Activated T-cell treated with anti-CD3 and anti-CD28 coated beads, Interleukin-2, amount 50 U/mL, for 4 hours (primary cell): Measurements from ENCODE around the gene SRGAP1. TPM values are rescaled to one million over a fixed set of nuclear protein-coding genes. Genes with fewer than 3 reads are reported as not detected.

Experiments used
- ATAC-seq, 2 donors: fragments of 200-7000 bp; cut with Tn5 transposase; one replicate each; pipeline ENCODE4 v1.10.0; 2021
- DNase-seq: peaks from one replicate; pipeline ENCODE4 v3.0.0-alpha.2; 2020
- H3K27me3 Mint-ChIP-seq: one replicate; pipeline ENCODE4 v1.8.0; 2021; ENCODE audit warnings: low read depth, mixed read lengths
- H3K36me3 Mint-ChIP-seq: one replicate; pipeline ENCODE4 v1.8.0; 2022; ENCODE audit warnings: mixed read lengths; ENCODE audit not compliant: insufficient read depth
- H3K4me1 Mint-ChIP-seq: one replicate; pipeline ENCODE4 v1.8.0; 2021; ENCODE audit warnings: low read depth, mixed read lengths
- H3K4me3 Mint-ChIP-seq: one replicate; pipeline ENCODE4 v1.8.0; 2021; ENCODE audit warnings: mild to moderate bottlenecking, moderate library complexity, mixed read lengths
- H3K9me3 Mint-ChIP-seq: one replicate; pipeline ENCODE4 v1.8.0; 2021; ENCODE audit warnings: mixed read lengths
- total RNA-seq, 3 donors: library from RNA; stranded (reverse); gene quantifications; one replicate each; pipeline ENCODE4 v1.2.1, GENCODE V29; 2021

The SRGAP1 gene
- total RNA-seq, 3 donors from 2014 or later: 0.27 to 0.74 (median 0.33) TPM

- ATAC-seq: no peak
- Mint-ChIP-seq H3K9me3 (no peaks in the 10 kb centered on the region), H3K27me3 (peaks cover 3% of the 10 kb centered on the region), H3K4me3 (no peak overlapping the region), H3K4me1 (no peaks in the 10 kb centered on the region), H3K36me3 (no peaks in the 10 kb centered on the region)
- DNase-seq: no peak
These were observed 73.0 kb downstream of the SRGAP1 start for GRCh38 chr12:63917477-63917862.

- DNase-seq (no peak), ATAC-seq (no peak)
- Mint-ChIP-seq H3K36me3 (no peaks in the 10 kb centered on the region), H3K27me3 (peaks cover 3% of the 10 kb centered on the region), H3K4me1 (no peaks in the 10 kb centered on the region), H3K9me3 (no peaks in the 10 kb centered on the region), H3K4me3 (no peak overlapping the region)
These were observed 73.6 kb downstream of the SRGAP1 start for GRCh38 chr12:63917864-63918799.

- Mint-ChIP-seq H3K9me3 (no peaks in the 10 kb centered on the region), H3K27me3 (peaks cover 3% of the 10 kb centered on the region), H3K36me3 (no peaks in the 10 kb centered on the region), H3K4me1 (no peaks in the 10 kb centered on the region), H3K4me3 (no peak overlapping the region)
- DNase-seq: no peak
- no peak for ATAC-seq
These were observed 74.3 kb downstream of the SRGAP1 start for GRCh38 chr12:63918800-63919300.

- Mint-ChIP-seq H3K4me3 (no peak overlapping the region), H3K9me3 (no peaks in the 10 kb centered on the region), H3K36me3 (no peaks in the 10 kb centered on the region), H3K4me1 (no peaks in the 10 kb centered on the region), H3K27me3 (peaks cover 3% of the 10 kb centered on the region)
- DNase-seq: no peak
- no peak for ATAC-seq
These were observed 75.3 kb downstream of the SRGAP1 start for GRCh38 chr12:63919756-63920155.

- H3K4me1 Mint-ChIP-seq: no peaks in the 10 kb centered on the region
- no peaks in the 10 kb centered on the region for H3K9me3 Mint-ChIP-seq
- peaks cover 3% of the 10 kb centered on the region for H3K27me3 Mint-ChIP-seq
- no peak overlapping the region for H3K4me3 Mint-ChIP-seq
- DNase-seq (no peak), ATAC-seq (no peak)
- no peaks in the 10 kb centered on the region for H3K36me3 Mint-ChIP-seq
These were observed 76.7 kb downstream of the SRGAP1 start for GRCh38 chr12:63921157-63921556.

GRCh38 chr12:63922474-63922873 is 78.0 kb downstream of the SRGAP1 start:
- Mint-ChIP-seq H3K4me3 (no peak overlapping the region), H3K4me1 (no peaks in the 10 kb centered on the region), H3K36me3 (no peaks in the 10 kb centered on the region), H3K9me3 (no peaks in the 10 kb centered on the region), H3K27me3 (no peaks in the 10 kb centered on the region)
- ATAC-seq (no peak), DNase-seq (no peak)

- H3K9me3 Mint-ChIP-seq: no peaks in the 10 kb centered on the region
- ATAC-seq (no peak), DNase-seq (no peak)
- H3K36me3 Mint-ChIP-seq: no peaks in the 10 kb centered on the region
- no peaks in the 10 kb centered on the region for H3K27me3 Mint-ChIP-seq
- no peak overlapping the region for H3K4me3 Mint-ChIP-seq
- no peaks in the 10 kb centered on the region for H3K4me1 Mint-ChIP-seq
These were observed 80.3 kb downstream of the SRGAP1 start for GRCh38 chr12:63924781-63925180.

GRCh38 chr12:63927511-63927910 is 83.0 kb downstream of the SRGAP1 start:
- no peak for ATAC-seq
- H3K9me3 Mint-ChIP-seq: no peaks in the 10 kb centered on the region
- no peak for DNase-seq
- no peaks in the 10 kb centered on the region for H3K27me3 Mint-ChIP-seq
- H3K36me3 Mint-ChIP-seq: no peaks in the 10 kb centered on the region
- no peak overlapping the region for H3K4me3 Mint-ChIP-seq
- H3K4me1 Mint-ChIP-seq: no peaks in the 10 kb centered on the region

GRCh38 chr12:63928305-63928704 is 83.8 kb downstream of the SRGAP1 start:
- no peak overlapping the region for H3K4me3 Mint-ChIP-seq
- H3K27me3 Mint-ChIP-seq: no peaks in the 10 kb centered on the region
- DNase-seq (no peak), ATAC-seq (no peak)
- H3K36me3 Mint-ChIP-seq: no peaks in the 10 kb centered on the region
- H3K9me3 Mint-ChIP-seq: no peaks in the 10 kb centered on the region
- H3K4me1 Mint-ChIP-seq: no peaks in the 10 kb centered on the region

- no peaks in the 10 kb centered on the region for H3K9me3 Mint-ChIP-seq
These were observed 84.9 kb downstream of the SRGAP1 start for GRCh38 chr12:63929426-63929825.

GRCh38 chr12:63930971-63931370 is 86.5 kb downstream of the SRGAP1 start:
- no peak overlapping the region for H3K4me3 Mint-ChIP-seq
- H3K36me3 Mint-ChIP-seq: no peaks in the 10 kb centered on the region
- peaks cover 5% of the 10 kb centered on the region for H3K27me3 Mint-ChIP-seq
- H3K4me1 Mint-ChIP-seq: no peaks in the 10 kb centered on the region
- DNase-seq (no peak), ATAC-seq (no peak)
- H3K9me3 Mint-ChIP-seq: no peaks in the 10 kb centered on the region

More at GRCh38 chr12:63929426-63929825, 84.9 kb downstream of the SRGAP1 start:
- H3K4me1 Mint-ChIP-seq: no peaks in the 10 kb centered on the region
- H3K27me3 Mint-ChIP-seq: peaks cover 4% of the 10 kb centered on the region
- ATAC-seq (no peak), DNase-seq (no peak)
- H3K4me3 Mint-ChIP-seq: no peak overlapping the region
- no peaks in the 10 kb centered on the region for H3K36me3 Mint-ChIP-seq

- DNase-seq (no peak), ATAC-seq (no peak)
- Mint-ChIP-seq H3K9me3 (no peaks in the 10 kb centered on the region), H3K36me3 (no peaks in the 10 kb centered on the region), H3K4me3 (no peak overlapping the region), H3K4me1 (no peaks in the 10 kb centered on the region), H3K27me3 (peaks cover 5% of the 10 kb centered on the region)
These were observed 87.2 kb downstream of the SRGAP1 start for GRCh38 chr12:63931703-63932102.

- Mint-ChIP-seq H3K4me1 (no peaks in the 10 kb centered on the region), H3K9me3 (no peaks in the 10 kb centered on the region), H3K36me3 (no peaks in the 10 kb centered on the region)
These were observed 90.4 kb downstream of the SRGAP1 start for GRCh38 chr12:63934936-63935335.

GRCh38 chr12:63935361-63935760 is 90.9 kb downstream of the SRGAP1 start:
- no peak for ATAC-seq
- no peaks in the 10 kb centered on the region for H3K36me3 Mint-ChIP-seq
- no peak for DNase-seq
- H3K9me3 Mint-ChIP-seq: no peaks in the 10 kb centered on the region
- H3K4me3 Mint-ChIP-seq: no peak overlapping the region
- no peaks in the 10 kb centered on the region for H3K4me1 Mint-ChIP-seq
- peaks cover 5% of the 10 kb centered on the region for H3K27me3 Mint-ChIP-seq

More at GRCh38 chr12:63934936-63935335, 90.4 kb downstream of the SRGAP1 start:
- Mint-ChIP-seq H3K27me3 (peaks cover 5% of the 10 kb centered on the region), H3K4me3 (no peak overlapping the region)
- no peak for DNase-seq
- ATAC-seq: no peak
